Activated CD4-positive, alpha-beta memory T cell treated with anti-CD3 and anti-CD28 coated beads for 36 hours (primary cell): Measurements from ENCODE around the gene ETV1. TPM values are rescaled to one million over a fixed set of nuclear protein-coding genes. Genes with fewer than 3 reads are reported as not detected.

Experiments used
- CTCF ChIA-PET: fragments of 350-600 bp; sonication (Branson Sonifier 250); formaldehyde crosslinking; loops from one replicate; lab custom pipeline; 2021; ENCODE audit warnings: antibody characterized with exemption, inconsistent platforms; lab: Charles Lee
- POLR2A ChIA-PET: fragments of 350-600 bp; sonication (Branson Sonifier 250); formaldehyde crosslinking; loops from one replicate; lab custom pipeline; 2021; ENCODE audit warnings: antibody characterized with exemption; lab: Charles Lee
- DNase-seq: peaks from one replicate; pipeline ENCODE4 v3.0.0-alpha.2; 2020
- H3K27ac Mint-ChIP-seq: one replicate; pipeline ENCODE4 v1.8.0; 2021; ENCODE audit warnings: mixed read lengths
- H3K27me3 Mint-ChIP-seq: one replicate; pipeline ENCODE4 v1.8.0; 2021; ENCODE audit warnings: mixed read lengths
- H3K36me3 Mint-ChIP-seq: one replicate; pipeline ENCODE4 v1.8.0; 2021; ENCODE audit warnings: mixed read lengths
- H3K4me1 Mint-ChIP-seq: one replicate; pipeline ENCODE4 v1.8.0; 2021; ENCODE audit warnings: low read depth, mixed read lengths
- H3K4me3 Mint-ChIP-seq: one replicate; pipeline ENCODE4 v1.8.0; 2021; ENCODE audit warnings: mild to moderate bottlenecking, mixed read lengths
- H3K9me3 Mint-ChIP-seq: one replicate; pipeline ENCODE4 v1.8.0; 2021; ENCODE audit warnings: mixed read lengths
- intact Hi-C: fragments of 100-400 bp; cut with micrococcal nuclease; formaldehyde crosslinking; loops from one replicate; pipeline ENCODE4 v1.15.1; 2023
- total RNA-seq, 2 experiments: library from RNA; stranded (reverse); gene quantifications; one replicate each; pipeline ENCODE4 v1.2.3, GENCODE V29; 2021

The ETV1 gene
- total RNA-seq, 2 experiments from 2014 or later, result 0.31 to 0.59 TPM

GRCh38 chr7:13984061-13984460 is 5.4 kb downstream of the ETV1 start:
- H3K36me3 Mint-ChIP-seq, result no peaks in the 10 kb centered on the region
- no peak overlapping the region for H3K27ac Mint-ChIP-seq
- ChIA-PET CTCF (no interaction called here), POLR2A (no interaction called here)
- no peak for DNase-seq
- no peaks in the 10 kb centered on the region for H3K9me3 Mint-ChIP-seq
- peaks cover 13% of the 10 kb centered on the region for H3K27me3 Mint-ChIP-seq
- intact Hi-C loops, result no loop called here
- H3K4me3 Mint-ChIP-seq, result no peak overlapping the region
- H3K4me1 Mint-ChIP-seq, result peaks cover 3% of the 10 kb centered on the region

- intact Hi-C loops, result no loop called here
- peaks cover 13% of the 10 kb centered on the region for H3K27me3 Mint-ChIP-seq
- no peak overlapping the region for H3K4me3 Mint-ChIP-seq
These were observed 6.4 kb downstream of the ETV1 start for GRCh38 chr7:13982940-13983677.

GRCh38 chr7:13981070-13981469 is 8.4 kb downstream of the ETV1 start:
- Mint-ChIP-seq H3K4me3 (no peak overlapping the region), H3K27me3 (peaks cover 12% of the 10 kb centered on the region), H3K9me3 (no peaks in the 10 kb centered on the region), H3K27ac (no peak overlapping the region), H3K36me3 (no peaks in the 10 kb centered on the region), H3K4me1 (peaks cover 3% of the 10 kb centered on the region)
- ChIA-PET POLR2A (no interaction called here), CTCF (no interaction called here)
- DNase-seq, result no peak
- intact Hi-C loops, result no loop called here

More at GRCh38 chr7:13982940-13983677, 6.4 kb downstream of the ETV1 start:
- Mint-ChIP-seq H3K4me1 (peaks cover 3% of the 10 kb centered on the region), H3K36me3 (no peaks in the 10 kb centered on the region), H3K27ac (no peak overlapping the region), H3K9me3 (no peaks in the 10 kb centered on the region)
- ChIA-PET POLR2A (no interaction called here), CTCF (interaction anchor here (1.2 kb wide), 1 partner anchor 37 kb away, joined by 4 read pairs; no protein-coding TSS in a partner anchor)
- no peak for DNase-seq

GRCh38 chr7:13980474-13980873 is 9.0 kb downstream of the ETV1 start:
- Mint-ChIP-seq H3K27ac (no peak overlapping the region), H3K4me1 (peaks cover 3% of the 10 kb centered on the region), H3K9me3 (no peaks in the 10 kb centered on the region), H3K27me3 (peaks cover 10% of the 10 kb centered on the region), H3K36me3 (no peaks in the 10 kb centered on the region), H3K4me3 (no peak overlapping the region)
- intact Hi-C loops, result no loop called here
- ChIA-PET POLR2A (no interaction called here), CTCF (no interaction called here)
- DNase-seq, result no peak

- ChIA-PET CTCF (no interaction called here), POLR2A (no interaction called here)
- Mint-ChIP-seq H3K4me1 (peaks cover 3% of the 10 kb centered on the region), H3K4me3 (no peak overlapping the region), H3K27me3 (peaks cover 10% of the 10 kb centered on the region), H3K27ac (no peak overlapping the region), H3K9me3 (no peaks in the 10 kb centered on the region), H3K36me3 (no peaks in the 10 kb centered on the region)
- no peak for DNase-seq
- intact Hi-C loops, result no loop called here
These were observed 9.6 kb downstream of the ETV1 start for GRCh38 chr7:13979671-13980435.

- intact Hi-C loops, result no loop called here
- no peak for DNase-seq
- Mint-ChIP-seq H3K4me1 (no peaks in the 10 kb centered on the region), H3K9me3 (no peaks in the 10 kb centered on the region), H3K36me3 (no peaks in the 10 kb centered on the region), H3K4me3 (no peak overlapping the region), H3K27me3 (peaks cover 13% of the 10 kb centered on the region), H3K27ac (no peak overlapping the region)
- ChIA-PET POLR2A (no interaction called here), CTCF (no interaction called here)
These were observed 12.9 kb downstream of the ETV1 start for GRCh38 chr7:13976594-13976993.

- no peak overlapping the region for H3K4me3 Mint-ChIP-seq
- intact Hi-C loops, result no loop called here
- no peaks in the 10 kb centered on the region for H3K4me1 Mint-ChIP-seq
- no peak overlapping the region for H3K27ac Mint-ChIP-seq
- no peaks in the 10 kb centered on the region for H3K9me3 Mint-ChIP-seq
- ChIA-PET POLR2A (no interaction called here), CTCF (no interaction called here)
- no peak for DNase-seq
- H3K27me3 Mint-ChIP-seq, result no peaks in the 10 kb centered on the region
- no peaks in the 10 kb centered on the region for H3K36me3 Mint-ChIP-seq
These were observed 24.4 kb downstream of the ETV1 start for GRCh38 chr7:13965077-13965476.

- no peaks in the 10 kb centered on the region for H3K36me3 Mint-ChIP-seq
- no peak overlapping the region for H3K4me3 Mint-ChIP-seq
- CTCF ChIA-PET, result no interaction called here
- no peaks in the 10 kb centered on the region for H3K27me3 Mint-ChIP-seq
- no peaks in the 10 kb centered on the region for H3K4me1 Mint-ChIP-seq
- H3K27ac Mint-ChIP-seq, result no peak overlapping the region
- POLR2A ChIA-PET, result no interaction called here
- intact Hi-C loops, result no loop called here
- no peak for DNase-seq
- H3K9me3 Mint-ChIP-seq, result no peaks in the 10 kb centered on the region
These were observed 25.5 kb downstream of the ETV1 start for GRCh38 chr7:13963925-13964324.

GRCh38 chr7:13955494-13955893 is 34.0 kb downstream of the ETV1 start:
- intact Hi-C loops, result no loop called here
- DNase-seq, result no peak
- Mint-ChIP-seq H3K4me1 (no peaks in the 10 kb centered on the region), H3K9me3 (no peaks in the 10 kb centered on the region), H3K36me3 (no peaks in the 10 kb centered on the region), H3K4me3 (no peak overlapping the region), H3K27ac (no peak overlapping the region), H3K27me3 (no peaks in the 10 kb centered on the region)
- CTCF ChIA-PET, result no interaction called here
- POLR2A ChIA-PET, result no interaction called here

GRCh38 chr7:13953368-13953767 is 36.1 kb downstream of the ETV1 start:
- CTCF ChIA-PET, result no interaction called here

GRCh38 chr7:13952921-13953320 is 36.5 kb downstream of the ETV1 start:
- no peaks in the 10 kb centered on the region for H3K4me1 Mint-ChIP-seq
- H3K4me3 Mint-ChIP-seq, result no peak overlapping the region
- H3K9me3 Mint-ChIP-seq, result no peaks in the 10 kb centered on the region
- no peak overlapping the region for H3K27ac Mint-ChIP-seq
- no peak for DNase-seq
- intact Hi-C loops, result no loop called here
- H3K27me3 Mint-ChIP-seq, result no peaks in the 10 kb centered on the region
- ChIA-PET CTCF (no interaction called here), POLR2A (no interaction called here)
- H3K36me3 Mint-ChIP-seq, result no peaks in the 10 kb centered on the region

More at GRCh38 chr7:13953368-13953767, 36.1 kb downstream of the ETV1 start:
- Mint-ChIP-seq H3K36me3 (no peaks in the 10 kb centered on the region), H3K27ac (no peak overlapping the region), H3K4me3 (no peak overlapping the region), H3K27me3 (no peaks in the 10 kb centered on the region), H3K4me1 (no peaks in the 10 kb centered on the region), H3K9me3 (no peaks in the 10 kb centered on the region)
- intact Hi-C loops, result no loop called here
- no peak for DNase-seq
- POLR2A ChIA-PET, result no interaction called here

- Mint-ChIP-seq H3K27me3 (no peaks in the 10 kb centered on the region), H3K36me3 (no peaks in the 10 kb centered on the region), H3K4me1 (no peaks in the 10 kb centered on the region), H3K9me3 (no peaks in the 10 kb centered on the region), H3K27ac (no peak overlapping the region), H3K4me3 (no peak overlapping the region)
- intact Hi-C loops, result loop anchor here (2.0 kb wide), 1 partner anchor 65 kb away; no protein-coding TSS in a partner anchor
- ChIA-PET POLR2A (no interaction called here), CTCF (no interaction called here)
- DNase-seq, result no peak
These were observed 39.5 kb downstream of the ETV1 start for GRCh38 chr7:13949939-13950338.
